LNCAP (cell line): ENCODE measurements around the gene FOXP1.

Experiments
- CTCF ChIP-seq: fragments of 450-650 bp; IDR thresholded peaks from 2 replicates; pipeline ENCODE4 v1.5.1; 2017; ENCODE audit warnings: mild to moderate bottlenecking

FOXP1 gene

GRCh38 chr3:71285086-71285485 lies 298.4 kb downstream of the FOXP1 start:
- TF ChIP-seq CTCF: no peak

- no peak for TF ChIP-seq CTCF
These were observed 300.6 kb downstream of the FOXP1 start for GRCh38 chr3:71282976-71283375.

GRCh38 chr3:71281280-71281679 lies 302.2 kb downstream of the FOXP1 start:
- TF ChIP-seq CTCF: no peak

GRCh38 chr3:71277341-71277740 lies 306.2 kb downstream of the FOXP1 start:
- no peak for TF ChIP-seq CTCF

GRCh38 chr3:71276531-71276930 lies 307.0 kb downstream of the FOXP1 start:
- no peak for TF ChIP-seq CTCF

- no peak for TF ChIP-seq CTCF
These were observed 310.1 kb downstream of the FOXP1 start for GRCh38 chr3:71273453-71273852.

- no peak for TF ChIP-seq CTCF
These were observed 311.9 kb downstream of the FOXP1 start for GRCh38 chr3:71271596-71271995.

- no peak for TF ChIP-seq CTCF
These were observed 313.6 kb downstream of the FOXP1 start for GRCh38 chr3:71269906-71270305.
